ENCODE measurements around the gene ACTL6B. TPM values are rescaled to one million over a fixed set of nuclear protein-coding genes. Genes with fewer than 3 reads are reported as not detected.
A peak's percentile ranks its signal among the peaks of the same experiment; 100 is the strongest.

Gene ACTL6B
- total and polyA plus RNA-seq, 9 of the 15 experiments (the other 6 are each of a cell fraction or from before 2014, with no cell fraction given): not detected

- TF ChIP-seq ATF1 (CRISPR knock-in tag; IDR thresholded peaks at IDR 0.05) (no peak), ATF1 (tag; IDR thresholded peaks at IDR 0.05) (peak; percentile 54; the same call in 1 of the 2 replicates), TAF1 (IDR thresholded peaks at IDR 0.05; ENCODE audit: control insufficient read depth, extremely low read depth, insufficient read depth, low read length, severe bottlenecking) (peak; percentile 72), CCAR2 (IDR thresholded peaks at IDR 0.05; ENCODE audit: low read depth, low read length) (no peak), CC2D1A (IDR thresholded peaks at IDR 0.05) (no peak)
Observed at GRCh38 chr7:100626530-100627237, 29.6 kb downstream of the ACTL6B start (continued).

GRCh38 chr7:100626055-100626454 is 30.2 kb downstream of the ACTL6B start:
- peak in 1 of 4 experiments; percentile 13 for DNase-seq (ENCODE audit: extremely low read depth in 1 of 4, low spot score in 3 of 4)
- FAIRE-seq: no peak
- Histone ChIP-seq H3K27me3 (ENCODE audit: control insufficient read depth in 2 of 2, insufficient read depth in 2 of 2, low read length in 2 of 2) (no peaks in the 10 kb centered on the region), H2AFZ (ENCODE audit: low read depth, low read length) (no peak overlapping the region), H3K9ac (ENCODE audit: insufficient read depth in 1 of 2, low read depth in 2 of 2, low read length in 2 of 2) (no peak overlapping the region; a peak in 1 of 4 replicates), H3K79me2 (ENCODE audit: control insufficient read depth, insufficient read depth, low read length) (peaks cover 10% of the 10 kb centered on the region; the same call in 2 of the 3 replicates), H3K9me3 (replicated peaks; ENCODE audit: control insufficient read depth, insufficient read depth, low read depth, low read length) (no peaks in the 10 kb centered on the region), H3K9me1 (ENCODE audit: control insufficient read depth, insufficient read depth, low read length) (no peaks in the 10 kb centered on the region), H3K4me3 (no peak overlapping the region), H3K4me2 (ENCODE audit: insufficient read depth, low read length) (peak overlapping the region; percentile 35; the same call in 1 of the 2 replicates), H3K4me1 (replicated peaks in 1 of 2; ENCODE audit: control insufficient read depth in 2 of 2, insufficient read depth in 2 of 2, low read length in 2 of 2) (peaks cover 15 to 41% of the 10 kb centered on the region in 2 experiments), H3K27ac (ENCODE audit: extremely low read depth, low read depth, low read length) (no peak overlapping the region; the same call in 2 of the 3 replicates), H3K36me3 (ENCODE audit: control insufficient read depth, insufficient read depth, low read length) (peaks cover 64% of the 10 kb centered on the region), H4K20me1 (replicated peaks; ENCODE audit: control insufficient read depth, insufficient read depth, low read length) (peaks cover 6% of the 10 kb centered on the region)
- POLR2A ChIA-PET: interaction anchor here (0.7 to 7.0 kb wide), 5 partner anchors 8 to 1290 kb away, joined by 3 to 54 read pairs (median 4); partner anchors contain the start of gene MOSPD3
- ATAC-seq: no peak
- in situ Hi-C loops (cut with MboI): no loop called here
- intact Hi-C loops (cut with micrococcal nuclease): loop anchor here (5.0 kb wide), 1 partner anchor 46 kb away; the partner anchor contains the start of gene GNB2
- CTCF ChIA-PET (ENCODE audit: low intra/inter-chr PET ratio): no interaction called here
- WGBS (ENCODE audit: insufficient coverage, low coverage, missing lambda C conversion rate): 13% methylated on average over 3 of the region's 3 CpGs
- TSS peak; percentile 29 for BruUV-seq (replicated peaks)
- TF ChIP-seq ZBTB5 (IDR thresholded peaks at IDR 0.05) (no peak), POLR3G (IDR thresholded peaks at IDR 0.05; ENCODE audit: extremely low read depth, insufficient read length, insufficient replicate concordance) (no peak), ZNF436 (CRISPR knock-in tag; IDR thresholded peaks at IDR 0.05) (peak; percentile 95), SMC3 (conservative IDR thresholded peaks at IDR 0.05; ENCODE audit: insufficient read depth, low read depth, low read length) (no peak), ZC3H8 (IDR thresholded peaks at IDR 0.05) (peak; percentile 22; the same call in 1 of the 2 replicates), MTA3 (IDR thresholded peaks at IDR 0.05; ENCODE audit: borderline replicate concordance) (no peak), GTF2E2 (tag; IDR thresholded peaks at IDR 0.05) (no peak), NKRF (IDR thresholded peaks at IDR 0.05; ENCODE audit: borderline replicate concordance) (0 out of 2 replicates have a peak, but pooled peaks have one; percentile 19), ZBTB17 (CRISPR knock-in tag; IDR thresholded peaks at IDR 0.05) (no peak), NFE2L1 (tag; IDR thresholded peaks at IDR 0.05; ENCODE audit: borderline replicate concordance, low read depth) (no peak), NFE2 (IDR thresholded peaks at IDR 0.05; ENCODE audit: low read depth) (no peak)

All from K562 (cell line).